Osteoblast (primary cell): ENCODE data around the gene MICU1. TPM values are rescaled to one million over a fixed set of nuclear protein-coding genes. Genes with fewer than 3 reads are reported as not detected.

Source experiments
- DNase-seq: peaks from one replicate; pipeline ENCODE4 v3.0.0; 2011; ENCODE audit warnings: low spot score, mixed read lengths; ENCODE audit not compliant: insufficient read length; ENCODE audit errors: missing footprints
- H2AFZ ChIP-seq: 2 replicates; pipeline ENCODE4 v1.6.0; 2011; ENCODE audit warnings: mild to moderate bottlenecking, low read length
- H3K27ac ChIP-seq: 2 replicates; pipeline ENCODE4 v1.5.1; 2011; ENCODE audit warnings: mild to moderate bottlenecking, low read depth, low read length, moderate library complexity
- H3K27me3 ChIP-seq: 2 replicates; pipeline ENCODE4 v1.6.0; 2012; ENCODE audit warnings: mild to moderate bottlenecking, control low read depth, inconsistent platforms, low read length, moderate library complexity; ENCODE audit not compliant: insufficient read depth
- H3K36me3 ChIP-seq: 2 replicates; pipeline ENCODE4 v1.5.1; 2011; ENCODE audit warnings: mild to moderate bottlenecking, low read length, control low read depth, moderate library complexity; ENCODE audit not compliant: insufficient read depth
- H3K4me1 ChIP-seq: 2 replicates; pipeline ENCODE4 v1.5.1; 2011; ENCODE audit warnings: mild to moderate bottlenecking, low read length, control low read depth, moderate library complexity; ENCODE audit not compliant: insufficient read depth
- H3K4me2 ChIP-seq: 2 replicates; pipeline ENCODE4 v1.6.0; 2011; ENCODE audit warnings: mild to moderate bottlenecking, low read length; ENCODE audit not compliant: insufficient read depth
- H3K4me3 ChIP-seq: fragments of 200-600 bp; sonication (generic); 3 replicates; pipeline ENCODE4 v1.5.1; 2012; ENCODE audit warnings: mild to moderate bottlenecking, low read length, inconsistent platforms; ENCODE audit not compliant: insufficient read depth
- H3K79me2 ChIP-seq: 2 replicates; pipeline ENCODE4 v1.6.0; 2012; ENCODE audit warnings: mild to moderate bottlenecking, low read length, control low read depth, inconsistent platforms; ENCODE audit not compliant: insufficient read depth
- H3K9me3 ChIP-seq: 2 replicates; pipeline ENCODE4 v1.5.1; 2011; ENCODE audit warnings: low read depth, low read length, control low read depth
- H4K20me1 ChIP-seq: 2 replicates; pipeline ENCODE4 v1.6.0; 2012; ENCODE audit warnings: mild to moderate bottlenecking, low read length, control low read depth; ENCODE audit not compliant: insufficient read depth
- total RNA-seq: library from RNA; depleted of rRNA; stranded (reverse); fragments of >200 nt; gene quantifications from 2 replicates; pipeline ENCODE4 v1.2.3, GENCODE V29; 2012
- TF ChIP-seq, protein P1 (sequence below): IDR thresholded peaks from 2 replicates; pipeline ENCODE4 v1.5.1; 2011; ENCODE audit warnings: mild to moderate bottlenecking, low read depth, low read length, moderate library complexity; ENCODE audit errors: extremely low read depth

The MICU1 gene
- total RNA-seq, 1 donor: 79.6 TPM

DNA sequence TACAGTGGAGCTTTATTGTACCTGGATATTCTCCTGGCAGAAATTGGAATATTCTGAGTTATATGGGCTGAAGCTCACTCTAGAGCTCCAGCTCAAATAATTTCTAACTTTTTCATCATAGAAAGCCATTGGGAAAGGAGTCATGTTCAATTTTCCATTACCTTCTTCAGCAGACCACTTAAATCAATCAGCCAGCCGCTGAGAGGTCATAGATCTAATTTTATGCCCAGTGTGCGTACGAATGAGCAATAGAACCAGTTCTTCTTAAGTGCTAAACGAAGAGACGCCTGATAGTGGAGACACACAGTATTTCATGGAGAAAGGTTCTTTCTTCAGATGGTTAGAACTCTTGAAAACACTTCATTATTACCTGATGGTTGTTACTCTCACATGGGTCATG, 236.2 kb downstream of the MICU1 start:
- peaks cover 2% of the 10 kb centered on the region for H4K20me1 ChIP-seq
- no peaks in the 10 kb centered on the region for H3K27me3 ChIP-seq
- H3K4me1 ChIP-seq: no peaks in the 10 kb centered on the region
- H3K79me2 ChIP-seq: no peaks in the 10 kb centered on the region
- no peak overlapping the region for H3K4me3 ChIP-seq
- TF ChIP-seq, protein P1, sequence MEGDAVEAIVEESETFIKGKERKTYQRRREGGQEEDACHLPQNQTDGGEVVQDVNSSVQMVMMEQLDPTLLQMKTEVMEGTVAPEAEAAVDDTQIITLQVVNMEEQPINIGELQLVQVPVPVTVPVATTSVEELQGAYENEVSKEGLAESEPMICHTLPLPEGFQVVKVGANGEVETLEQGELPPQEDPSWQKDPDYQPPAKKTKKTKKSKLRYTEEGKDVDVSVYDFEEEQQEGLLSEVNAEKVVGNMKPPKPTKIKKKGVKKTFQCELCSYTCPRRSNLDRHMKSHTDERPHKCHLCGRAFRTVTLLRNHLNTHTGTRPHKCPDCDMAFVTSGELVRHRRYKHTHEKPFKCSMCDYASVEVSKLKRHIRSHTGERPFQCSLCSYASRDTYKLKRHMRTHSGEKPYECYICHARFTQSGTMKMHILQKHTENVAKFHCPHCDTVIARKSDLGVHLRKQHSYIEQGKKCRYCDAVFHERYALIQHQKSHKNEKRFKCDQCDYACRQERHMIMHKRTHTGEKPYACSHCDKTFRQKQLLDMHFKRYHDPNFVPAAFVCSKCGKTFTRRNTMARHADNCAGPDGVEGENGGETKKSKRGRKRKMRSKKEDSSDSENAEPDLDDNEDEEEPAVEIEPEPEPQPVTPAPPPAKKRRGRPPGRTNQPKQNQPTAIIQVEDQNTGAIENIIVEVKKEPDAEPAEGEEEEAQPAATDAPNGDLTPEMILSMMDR: no peak
- H3K36me3 ChIP-seq: no peaks in the 10 kb centered on the region
- no peaks in the 10 kb centered on the region for H3K9me3 ChIP-seq
- no peak overlapping the region for H3K27ac ChIP-seq
- no peak for DNase-seq
- no peak overlapping the region for H3K4me2 ChIP-seq
- no peak overlapping the region for H2AFZ ChIP-seq

DNA sequence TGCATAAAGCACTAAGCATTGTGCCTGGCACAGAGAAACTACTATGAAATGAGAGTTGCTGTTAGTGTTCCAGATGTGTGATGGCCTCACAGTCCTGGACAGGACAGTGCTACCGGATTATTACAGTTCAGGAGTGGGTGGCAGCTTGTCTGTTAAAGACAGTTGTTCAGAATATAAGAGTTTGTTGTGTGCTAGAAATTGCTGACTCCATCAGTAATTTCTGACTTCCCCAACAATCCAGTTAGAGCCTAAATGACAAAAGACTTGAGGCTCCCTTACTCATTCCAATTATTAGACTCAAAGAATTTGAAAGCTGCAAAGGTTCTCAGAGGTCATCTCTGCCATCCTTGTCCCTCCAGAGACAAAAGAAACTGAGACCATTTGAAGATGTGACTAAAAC, 236.9 kb downstream of the MICU1 start:
- H3K27me3 ChIP-seq: no peaks in the 10 kb centered on the region
- no peak overlapping the region for H2AFZ ChIP-seq
- TF ChIP-seq, protein P1: no peak
- no peak overlapping the region for H3K27ac ChIP-seq
- no peak for DNase-seq
- H3K4me1 ChIP-seq: no peaks in the 10 kb centered on the region
- no peak overlapping the region for H3K4me2 ChIP-seq
- H3K79me2 ChIP-seq: no peaks in the 10 kb centered on the region
- no peaks in the 10 kb centered on the region for H3K9me3 ChIP-seq
- H3K36me3 ChIP-seq: no peaks in the 10 kb centered on the region
- peaks cover 2% of the 10 kb centered on the region for H4K20me1 ChIP-seq
- no peak overlapping the region for H3K4me3 ChIP-seq

DNA sequence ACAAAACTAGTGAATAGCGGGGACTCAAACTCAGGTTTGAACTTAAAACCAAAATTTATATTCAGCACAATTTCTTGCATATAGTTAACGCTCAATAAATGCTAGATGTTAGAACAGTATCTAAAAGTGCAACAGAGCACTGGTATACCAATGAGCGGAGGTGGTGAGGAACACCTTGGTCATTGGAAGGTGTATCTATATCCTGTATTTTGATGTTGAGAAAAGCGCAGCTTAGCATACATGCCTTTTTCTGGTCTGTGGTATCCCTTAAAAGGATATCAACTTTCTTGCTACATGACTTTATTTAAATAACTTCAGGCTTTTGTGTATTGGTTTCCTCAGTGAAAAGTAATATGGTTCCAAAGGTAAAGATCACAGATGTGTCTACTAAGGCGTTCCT, 237.8 kb downstream of the MICU1 start:
- no peaks in the 10 kb centered on the region for H3K79me2 ChIP-seq
- DNase-seq: no peak
- no peak overlapping the region for H3K27ac ChIP-seq
- H3K4me3 ChIP-seq: no peak overlapping the region
- no peaks in the 10 kb centered on the region for H4K20me1 ChIP-seq
- H3K4me2 ChIP-seq: no peak overlapping the region
- no peaks in the 10 kb centered on the region for H3K36me3 ChIP-seq
- no peak overlapping the region for H2AFZ ChIP-seq
- no peaks in the 10 kb centered on the region for H3K4me1 ChIP-seq
- no peaks in the 10 kb centered on the region for H3K27me3 ChIP-seq
- TF ChIP-seq, protein P1: no peak
- H3K9me3 ChIP-seq: no peaks in the 10 kb centered on the region

DNA sequence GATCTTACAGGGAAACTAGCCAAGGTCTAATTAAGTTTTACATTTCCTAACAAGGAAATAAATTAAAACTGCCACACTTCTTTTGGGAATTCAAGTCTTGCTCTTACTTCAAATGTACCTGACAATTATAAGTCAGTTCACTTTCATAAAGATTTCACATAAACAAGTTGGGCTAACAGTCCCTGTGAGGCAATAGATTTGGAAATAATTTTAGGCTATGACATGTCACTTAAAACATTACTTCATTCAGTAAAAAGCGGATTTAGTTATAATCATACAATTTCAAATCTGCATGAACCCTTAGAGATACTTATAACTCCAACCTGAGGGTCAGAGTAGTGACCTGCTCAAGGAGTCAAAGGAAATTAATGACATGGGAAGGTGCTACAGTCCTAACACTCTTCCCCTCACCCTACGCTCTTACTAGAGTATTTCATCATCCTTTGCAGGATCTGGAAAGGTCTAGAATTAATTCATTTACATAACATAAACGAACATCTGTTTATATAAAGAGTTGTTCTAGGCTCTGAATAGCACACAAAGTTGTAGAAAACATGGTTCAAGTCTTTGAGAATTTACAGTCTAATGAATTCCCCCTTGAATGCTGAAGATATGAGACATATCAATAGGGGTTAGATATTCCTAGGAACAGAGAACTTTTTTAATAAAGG, 238.8 kb downstream of the MICU1 start:
- Histone ChIP-seq H3K4me1 (no peaks in the 10 kb centered on the region), H2AFZ (no peak overlapping the region), H4K20me1 (no peaks in the 10 kb centered on the region), H3K36me3 (no peaks in the 10 kb centered on the region), H3K4me3 (no peak overlapping the region), H3K79me2 (no peaks in the 10 kb centered on the region), H3K27me3 (no peaks in the 10 kb centered on the region), H3K4me2 (no peak overlapping the region), H3K9me3 (no peaks in the 10 kb centered on the region), H3K27ac (no peak overlapping the region)
- TF ChIP-seq, protein P1: no peak
- no peak for DNase-seq
